ENCODE measurements around the gene PPFIBP2.

DNA sequence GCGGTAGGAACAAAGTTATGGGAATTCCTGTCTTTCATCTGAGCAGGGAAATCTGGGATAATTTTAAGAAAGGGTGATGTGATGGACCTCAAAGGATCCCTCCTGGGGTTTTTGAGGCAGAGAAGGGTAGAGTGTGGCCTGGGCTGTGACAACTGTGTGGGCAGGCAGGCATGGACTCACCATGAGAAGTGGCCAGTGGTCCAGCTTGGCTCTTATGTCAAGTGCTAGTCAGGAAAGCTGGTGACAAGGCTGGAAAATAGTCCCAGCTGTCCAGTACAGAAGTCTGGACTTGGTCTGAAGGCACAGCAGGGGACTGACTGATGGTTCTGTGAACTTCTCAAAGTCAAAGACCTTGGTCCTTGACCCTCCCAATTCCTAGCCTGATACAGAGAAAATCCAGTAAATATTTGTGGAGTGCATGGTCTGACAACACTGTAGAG lies 1.7 kb downstream of the PPFIBP2 start:
- TF ChIP-seq, protein P1, sequence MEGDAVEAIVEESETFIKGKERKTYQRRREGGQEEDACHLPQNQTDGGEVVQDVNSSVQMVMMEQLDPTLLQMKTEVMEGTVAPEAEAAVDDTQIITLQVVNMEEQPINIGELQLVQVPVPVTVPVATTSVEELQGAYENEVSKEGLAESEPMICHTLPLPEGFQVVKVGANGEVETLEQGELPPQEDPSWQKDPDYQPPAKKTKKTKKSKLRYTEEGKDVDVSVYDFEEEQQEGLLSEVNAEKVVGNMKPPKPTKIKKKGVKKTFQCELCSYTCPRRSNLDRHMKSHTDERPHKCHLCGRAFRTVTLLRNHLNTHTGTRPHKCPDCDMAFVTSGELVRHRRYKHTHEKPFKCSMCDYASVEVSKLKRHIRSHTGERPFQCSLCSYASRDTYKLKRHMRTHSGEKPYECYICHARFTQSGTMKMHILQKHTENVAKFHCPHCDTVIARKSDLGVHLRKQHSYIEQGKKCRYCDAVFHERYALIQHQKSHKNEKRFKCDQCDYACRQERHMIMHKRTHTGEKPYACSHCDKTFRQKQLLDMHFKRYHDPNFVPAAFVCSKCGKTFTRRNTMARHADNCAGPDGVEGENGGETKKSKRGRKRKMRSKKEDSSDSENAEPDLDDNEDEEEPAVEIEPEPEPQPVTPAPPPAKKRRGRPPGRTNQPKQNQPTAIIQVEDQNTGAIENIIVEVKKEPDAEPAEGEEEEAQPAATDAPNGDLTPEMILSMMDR (IDR thresholded peaks at IDR 0.05): no peak
- TF ChIP-seq EZH2 (IDR thresholded peaks at IDR 0.05; ENCODE audit: borderline replicate concordance, insufficient read depth, low read depth, low read length, poor library complexity, severe bottlenecking): no peak

All from B cell (primary cell).